Hepatocyte (in vitro differentiated cells): Measurements from ENCODE around the gene COMMD8.

ENCODE experiments used
- CTCF ChIP-seq: fragments of 200-600 bp; sonication (generic); IDR thresholded peaks from 2 replicates; pipeline ENCODE4 v1.5.1; 2016; ENCODE audit warnings: antibody characterized with exemption, mild to moderate bottlenecking; ENCODE audit not compliant: poor library complexity
- EZH2 ChIP-seq: fragments of 200-600 bp; sonication (generic); IDR thresholded peaks from 2 replicates; pipeline ENCODE4 v1.6.1; 2016; ENCODE audit warnings: antibody characterized with exemption, mild to moderate bottlenecking, borderline replicate concordance

DNA sequence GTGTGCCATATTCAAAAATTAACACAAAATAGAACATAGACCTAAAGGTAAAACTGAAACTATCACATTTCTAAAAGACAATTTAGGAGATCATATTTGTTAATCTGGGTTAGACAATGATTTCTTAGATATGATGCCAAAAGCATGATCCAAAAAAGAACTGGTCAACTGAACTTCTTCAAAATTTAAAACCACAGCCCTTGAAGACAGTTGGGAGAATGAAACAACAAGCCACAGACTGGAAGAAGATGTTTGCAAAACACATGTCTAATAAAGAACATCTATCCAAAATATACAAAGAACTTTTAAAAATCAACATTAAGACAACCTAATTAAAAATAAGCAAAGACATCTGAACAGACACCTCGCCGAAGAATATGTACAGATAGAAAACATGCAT lies 19.5 kb downstream of the COMMD8 start:
- no peak for TF ChIP-seq CTCF
- TF ChIP-seq EZH2 = no peak
